ENCODE data around the gene PNRC2. TPM values are rescaled to one million over a fixed set of nuclear protein-coding genes. Genes with fewer than 3 reads are reported as not detected.

PNRC2 gene
- total RNA-seq, 1 donor: 74.9 TPM

DNA sequence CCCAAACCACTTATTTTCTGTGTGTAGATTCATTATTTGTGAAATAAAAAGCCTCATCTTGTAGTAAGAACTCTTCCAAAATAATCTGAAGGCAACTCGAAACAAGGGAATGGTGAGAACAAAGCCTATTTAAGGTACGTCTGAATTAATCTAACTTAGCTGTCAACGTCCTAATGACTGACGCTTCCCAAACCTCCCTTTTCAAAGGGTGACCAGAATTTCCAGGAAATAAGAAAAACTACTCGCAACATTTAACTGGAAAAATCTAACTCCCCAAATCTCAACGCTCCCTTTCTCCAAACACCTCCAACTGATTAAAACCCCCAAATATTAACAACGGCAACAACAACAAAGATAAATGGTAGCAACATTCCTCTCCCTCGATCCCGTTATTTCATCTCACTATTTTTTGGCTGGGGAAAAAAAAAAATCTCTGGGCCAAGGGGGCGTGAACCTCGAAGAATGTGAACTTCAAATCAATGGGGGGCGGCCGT, 19.8 kb downstream of the PNRC2 start:
- H2AFZ ChIP-seq (ENCODE audit: low read length): no peak overlapping the region
- H3K9me3 ChIP-seq (ENCODE audit: low read depth, low read length): no peaks in the 10 kb centered on the region
- peak overlapping the region; percentile 97 for H3K4me3 ChIP-seq (ENCODE audit: insufficient read depth, low read length)
- H3K4me2 ChIP-seq (ENCODE audit: insufficient read depth, low read length): peak overlapping the region; percentile 89
- TF ChIP-seq, protein P1, sequence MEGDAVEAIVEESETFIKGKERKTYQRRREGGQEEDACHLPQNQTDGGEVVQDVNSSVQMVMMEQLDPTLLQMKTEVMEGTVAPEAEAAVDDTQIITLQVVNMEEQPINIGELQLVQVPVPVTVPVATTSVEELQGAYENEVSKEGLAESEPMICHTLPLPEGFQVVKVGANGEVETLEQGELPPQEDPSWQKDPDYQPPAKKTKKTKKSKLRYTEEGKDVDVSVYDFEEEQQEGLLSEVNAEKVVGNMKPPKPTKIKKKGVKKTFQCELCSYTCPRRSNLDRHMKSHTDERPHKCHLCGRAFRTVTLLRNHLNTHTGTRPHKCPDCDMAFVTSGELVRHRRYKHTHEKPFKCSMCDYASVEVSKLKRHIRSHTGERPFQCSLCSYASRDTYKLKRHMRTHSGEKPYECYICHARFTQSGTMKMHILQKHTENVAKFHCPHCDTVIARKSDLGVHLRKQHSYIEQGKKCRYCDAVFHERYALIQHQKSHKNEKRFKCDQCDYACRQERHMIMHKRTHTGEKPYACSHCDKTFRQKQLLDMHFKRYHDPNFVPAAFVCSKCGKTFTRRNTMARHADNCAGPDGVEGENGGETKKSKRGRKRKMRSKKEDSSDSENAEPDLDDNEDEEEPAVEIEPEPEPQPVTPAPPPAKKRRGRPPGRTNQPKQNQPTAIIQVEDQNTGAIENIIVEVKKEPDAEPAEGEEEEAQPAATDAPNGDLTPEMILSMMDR (IDR thresholded peaks at IDR 0.05; ENCODE audit: extremely low read depth, low read depth, low read length): no peak
- H4K20me1 ChIP-seq (ENCODE audit: insufficient read depth, low read length): peaks cover 43% of the 10 kb centered on the region
- peak overlapping the region; percentile 93 for H3K27ac ChIP-seq (ENCODE audit: low read depth, low read length)
- H3K27me3 ChIP-seq (ENCODE audit: insufficient read depth, low read length): no peaks in the 10 kb centered on the region
- H3K79me2 ChIP-seq (ENCODE audit: insufficient read depth, low read length): peaks cover 57% of the 10 kb centered on the region
- peaks cover 18% of the 10 kb centered on the region for H3K36me3 ChIP-seq (ENCODE audit: insufficient read depth, low read length)
- DNase-seq (ENCODE audit: insufficient read length, low spot score, missing footprints): no peak
- H3K4me1 ChIP-seq (ENCODE audit: insufficient read depth, low read length): peaks cover 30% of the 10 kb centered on the region

DNA sequence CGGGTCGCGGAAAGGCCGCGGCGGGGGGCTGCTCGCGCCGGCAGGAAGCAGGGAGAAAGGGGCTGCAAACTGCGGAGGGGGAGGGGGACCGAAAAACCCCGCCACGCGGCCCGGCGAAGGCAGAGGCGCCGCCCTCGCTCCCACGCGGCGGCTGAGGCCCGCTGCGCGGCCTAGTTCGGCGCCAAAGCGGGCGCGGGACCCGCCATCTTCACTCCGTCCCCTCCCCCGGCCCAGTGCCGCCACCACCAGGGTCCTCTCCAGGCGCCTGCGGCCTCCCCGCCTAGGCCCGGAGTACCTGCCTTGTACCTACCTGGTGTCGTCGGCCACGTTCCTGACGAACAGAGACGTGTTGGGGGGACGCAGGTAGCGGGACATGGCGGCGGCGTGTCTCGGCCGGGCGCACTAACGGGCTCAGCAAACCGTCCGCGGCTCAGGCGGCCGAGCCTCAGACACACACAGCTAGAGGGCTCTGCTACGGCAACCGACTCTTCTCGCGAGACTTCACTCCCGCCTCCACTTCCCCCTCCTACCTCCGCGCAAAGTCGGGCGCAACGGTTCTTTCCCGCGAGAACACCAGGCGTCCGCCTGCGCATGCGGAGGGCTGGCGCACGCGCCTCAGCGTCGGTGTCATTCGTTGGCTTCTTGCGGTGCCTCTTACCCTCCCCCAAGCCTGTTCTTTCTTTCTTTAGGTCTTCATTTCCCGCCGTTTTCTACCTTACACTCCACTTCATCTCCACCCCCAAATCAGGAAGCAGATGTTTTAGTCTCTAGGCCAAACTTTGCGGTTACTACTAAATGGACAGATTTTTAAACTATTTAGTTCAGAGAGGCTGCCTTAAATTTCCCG, 20.5 kb downstream of the PNRC2 start, which contains the start of gene SRSF10:
TSS of gene SRSF10 (minus strand) at position 447 of the 847 bp plus-strand sequence. CDS start at position 375, 72 bp downstream.
- Histone ChIP-seq H3K27me3 (ENCODE audit: insufficient read depth, low read length) (no peaks in the 10 kb centered on the region), H3K27ac (ENCODE audit: low read depth, low read length) (peak within 1 kb of the TSS; percentile 93), H3K4me3 (ENCODE audit: insufficient read depth, low read length) (peak within 1 kb of the TSS; percentile 97), H3K4me1 (ENCODE audit: insufficient read depth, low read length) (peaks cover 30% of the 10 kb centered on the region), H2AFZ (ENCODE audit: low read length) (peak within 1 kb of the TSS; percentile 89), H3K79me2 (ENCODE audit: insufficient read depth, low read length) (peaks cover 51% of the 10 kb centered on the region), H4K20me1 (ENCODE audit: insufficient read depth, low read length) (peaks cover 40% of the 10 kb centered on the region), H3K9me3 (ENCODE audit: low read depth, low read length) (no peaks in the 10 kb centered on the region), H3K36me3 (ENCODE audit: insufficient read depth, low read length) (peaks cover 13% of the 10 kb centered on the region), H3K4me2 (ENCODE audit: insufficient read depth, low read length) (peak within 1 kb of the TSS; percentile 89)
- TF ChIP-seq, protein P1 (IDR thresholded peaks at IDR 0.05; ENCODE audit: extremely low read depth, low read depth, low read length): peak; percentile 27
- DNase-seq (ENCODE audit: insufficient read length, low spot score, missing footprints): peak; percentile 99

DNA sequence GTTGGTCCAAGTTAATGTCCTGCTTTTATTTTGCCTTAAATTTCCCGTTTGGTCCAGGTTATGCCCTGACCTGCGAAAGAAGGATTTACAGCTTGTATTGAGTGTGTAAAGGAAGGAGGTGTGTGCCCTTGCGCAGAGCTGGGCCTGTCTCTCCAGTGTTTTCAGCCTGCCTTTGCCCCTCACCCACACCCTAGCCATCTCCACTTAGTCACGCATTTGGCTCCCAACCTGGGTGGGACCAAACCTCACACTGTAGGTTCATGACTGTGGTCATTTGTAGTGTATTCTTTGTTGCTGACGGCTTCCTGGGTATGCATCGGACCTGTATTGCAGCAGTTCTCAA, 21.1 kb downstream of the PNRC2 start:
- TF ChIP-seq, protein P1 (IDR thresholded peaks at IDR 0.05; ENCODE audit: extremely low read depth, low read depth, low read length): no peak
- DNase-seq (ENCODE audit: insufficient read length, low spot score, missing footprints): peak; percentile 79
- Histone ChIP-seq H3K36me3 (ENCODE audit: insufficient read depth, low read length) (peaks cover 13% of the 10 kb centered on the region), H3K79me2 (ENCODE audit: insufficient read depth, low read length) (peaks cover 45% of the 10 kb centered on the region), H3K4me2 (ENCODE audit: insufficient read depth, low read length) (peak overlapping the region; percentile 89), H3K9me3 (ENCODE audit: low read depth, low read length) (no peaks in the 10 kb centered on the region), H3K4me3 (ENCODE audit: insufficient read depth, low read length) (peak overlapping the region; percentile 97), H2AFZ (ENCODE audit: low read length) (peak overlapping the region; percentile 89), H3K27ac (ENCODE audit: low read depth, low read length) (peak overlapping the region; percentile 93), H3K27me3 (ENCODE audit: insufficient read depth, low read length) (no peaks in the 10 kb centered on the region), H4K20me1 (ENCODE audit: insufficient read depth, low read length) (peaks cover 35% of the 10 kb centered on the region), H3K4me1 (ENCODE audit: insufficient read depth, low read length) (peaks cover 30% of the 10 kb centered on the region)

All from osteoblast (primary cell).